OCI-LY3 (cell line): Measurements from ENCODE around the gene LETM1.

ENCODE experiments used
- H2AFZ ChIP-seq: fragments of 200-600, 300-600 bp; shearing (Covaris generic); 2 replicates; pipeline ENCODE4 v1.6.0; 2014; ENCODE audit warnings: antibody characterized with exemption, low read depth, low read length
- H3K27ac ChIP-seq: fragments of 200-600, 300-600 bp; sonication (generic); 2 replicates; pipeline ENCODE4 v1.5.1; 2014; ENCODE audit warnings: mild to moderate bottlenecking, low read length, moderate library complexity, mixed read lengths
- H3K27me3 ChIP-seq: fragments of 200-600, 300-600 bp; sonication (generic); 2 replicates; pipeline ENCODE4 v1.6.1; 2014; ENCODE audit warnings: low read depth, low read length, mixed read lengths
- H3K36me3 ChIP-seq: fragments of 200-600, 300-600 bp; sonication (generic); replicated peaks from 2 replicates; pipeline ENCODE3; 2014; ENCODE audit warnings: low read depth, low read length, mixed read lengths
- H3K4me1 ChIP-seq: fragments of 300-600, 200-600 bp; sonication (generic); 2 replicates; pipeline ENCODE4 v1.6.1; 2014; ENCODE audit warnings: low read length, mixed read lengths
- H3K4me2 ChIP-seq: fragments of 200-600, 300-600 bp; sonication (generic); 2 replicates; pipeline ENCODE4 v1.6.1; 2014; ENCODE audit warnings: low read length, mixed read lengths
- H3K4me3 ChIP-seq: fragments of 300-600, 200-600 bp; sonication (generic); 2 replicates; pipeline ENCODE4 v1.5.1; 2014; ENCODE audit warnings: antibody characterized with exemption, mild to moderate bottlenecking, low read length, moderate library complexity
- H3K79me2 ChIP-seq: fragments of 300-600, 200-600 bp; shearing (Covaris generic); 2 replicates; pipeline ENCODE4 v1.6.1; 2014; ENCODE audit warnings: mild to moderate bottlenecking, low read length, mixed read lengths
- H3K9ac ChIP-seq: fragments of 300-600, 200-600 bp; shearing (Covaris generic); 2 replicates; pipeline ENCODE4 v1.6.0; 2014; ENCODE audit warnings: mild to moderate bottlenecking, low read length, moderate library complexity
- H3K9me3 ChIP-seq: fragments of 200-600, 300-600 bp; shearing (Covaris generic); 2 replicates; pipeline ENCODE4 v1.6.1; 2014; ENCODE audit warnings: low read length, mixed read lengths; ENCODE audit not compliant: insufficient read depth
- H4K20me1 ChIP-seq: fragments of 200-600, 300-600 bp; sonication (generic); 2 replicates; pipeline ENCODE4 v1.6.1; 2016; ENCODE audit warnings: low read length, mixed read lengths; ENCODE audit not compliant: insufficient read depth
- CTCF ChIP-seq: fragments of 200-600, 300-600 bp; sonication (generic); IDR thresholded peaks from 2 replicates; pipeline ENCODE4 v1.5.1; 2014; ENCODE audit warnings: antibody characterized with exemption, low read length, low read depth
- EZH2phosphoT487 ChIP-seq: fragments of 200-600 bp; shearing (Covaris generic); IDR thresholded peaks from 2 replicates; pipeline ENCODE4 v1.6.1; 2018; ENCODE audit warnings: antibody characterized with exemption, mixed run types, low read depth

LETM1 gene

GRCh38 chr4:1901127-1901526 is 45.2 kb upstream of the LETM1 start:
- H3K27ac ChIP-seq: no peak overlapping the region
- H3K79me2 ChIP-seq: peaks cover 97% of the 10 kb centered on the region
- H2AFZ ChIP-seq: no peak overlapping the region
- no peak overlapping the region for H3K9ac ChIP-seq
- no peak for TF ChIP-seq CTCF
- TF ChIP-seq EZH2phosphoT487: no peak
- H3K4me2 ChIP-seq: no peak overlapping the region
- peaks cover 11% of the 10 kb centered on the region for H3K4me1 ChIP-seq
- no peaks in the 10 kb centered on the region for H3K9me3 ChIP-seq
- peaks cover 56% of the 10 kb centered on the region for H3K36me3 ChIP-seq
- peaks cover 72% of the 10 kb centered on the region for H4K20me1 ChIP-seq
- H3K4me3 ChIP-seq: no peak overlapping the region
- H3K27me3 ChIP-seq: no peaks in the 10 kb centered on the region

- Histone ChIP-seq H3K36me3 (peaks cover 55% of the 10 kb centered on the region), H4K20me1 (peaks cover 72% of the 10 kb centered on the region)
These were observed 44.7 kb upstream of the LETM1 start for GRCh38 chr4:1900624-1901023.

GRCh38 chr4:1900087-1900433 is 44.1 kb upstream of the LETM1 start:
- Histone ChIP-seq H4K20me1 (peaks cover 72% of the 10 kb centered on the region), H3K4me2 (no peak overlapping the region), H3K9me3 (no peaks in the 10 kb centered on the region), H2AFZ (no peak overlapping the region), H3K27me3 (no peaks in the 10 kb centered on the region), H3K4me3 (no peak overlapping the region), H3K79me2 (peaks cover 97% of the 10 kb centered on the region), H3K4me1 (peaks cover 11% of the 10 kb centered on the region), H3K36me3 (peaks cover 54% of the 10 kb centered on the region), H3K27ac (no peak overlapping the region), H3K9ac (no peak overlapping the region)
- TF ChIP-seq EZH2phosphoT487: no peak
- no peak for TF ChIP-seq CTCF

More at GRCh38 chr4:1900624-1901023, 44.7 kb upstream of the LETM1 start:
- no peaks in the 10 kb centered on the region for H3K9me3 ChIP-seq
- H3K4me3 ChIP-seq: no peak overlapping the region
- H3K27ac ChIP-seq: no peak overlapping the region
- H3K4me1 ChIP-seq: peaks cover 11% of the 10 kb centered on the region
- peaks cover 97% of the 10 kb centered on the region for H3K79me2 ChIP-seq
- H2AFZ ChIP-seq: no peak overlapping the region
- H3K27me3 ChIP-seq: no peaks in the 10 kb centered on the region
- H3K4me2 ChIP-seq: no peak overlapping the region
- H3K9ac ChIP-seq: no peak overlapping the region
- TF ChIP-seq CTCF (no peak), EZH2phosphoT487 (no peak)

- no peaks in the 10 kb centered on the region for H3K27me3 ChIP-seq
- H3K27ac ChIP-seq: peak overlapping the region; percentile 69
- no peak overlapping the region for H2AFZ ChIP-seq
- peaks cover 76% of the 10 kb centered on the region for H4K20me1 ChIP-seq
- TF ChIP-seq EZH2phosphoT487 (no peak), CTCF (peak; percentile 76)
- H3K9me3 ChIP-seq: no peaks in the 10 kb centered on the region
- H3K79me2 ChIP-seq: peaks cover 97% of the 10 kb centered on the region
- H3K4me1 ChIP-seq: peaks cover 11% of the 10 kb centered on the region
- peaks cover 53% of the 10 kb centered on the region for H3K36me3 ChIP-seq
- H3K4me2 ChIP-seq: peak overlapping the region; percentile 57
- no peak overlapping the region for H3K9ac ChIP-seq
- H3K4me3 ChIP-seq: no peak overlapping the region
These were observed 43.5 kb upstream of the LETM1 start for GRCh38 chr4:1899149-1900086.
